BJ (cell line): ENCODE results near the gene KDM4B. TPM values are rescaled to one million over a fixed set of nuclear protein-coding genes. Genes with fewer than 3 reads are reported as not detected.

ENCODE experiments used
- CTCF ChIA-PET: fragments of 350-600 bp; formaldehyde crosslinking; extraction: SDS; loops from one replicate; lab custom pipeline; 2021; ENCODE audit warnings: antibody characterized with exemption, inconsistent platforms; lab: Yijun Ruan, JAX
- POLR2A ChIA-PET: fragments of 300-600 bp; sonication (Branson Sonifier 250); formaldehyde crosslinking; extraction: SDS; loops from one replicate; lab custom pipeline; 2021; ENCODE audit warnings: antibody characterized with exemption; lab: Charles Lee
- DNase-seq: peaks from one replicate; pipeline ENCODE4 v3.0.0-alpha.2; 2011; ENCODE audit warnings: low read depth
- H3K27me3 ChIP-seq: 2 replicates; pipeline ENCODE4 v1.6.0; 2011; ENCODE audit warnings: low read length; ENCODE audit not compliant: control insufficient read depth, insufficient read depth
- H3K36me3 ChIP-seq: 2 replicates; pipeline ENCODE4 v1.5.1; 2011; ENCODE audit warnings: low read length; ENCODE audit not compliant: control insufficient read depth, insufficient read depth
- H3K4me3 ChIP-seq: 2 replicates; pipeline ENCODE4 v1.5.1; 2011; ENCODE audit warnings: low read depth, mild to moderate bottlenecking, control low read depth, low read length
- CTCF ChIP-seq: IDR thresholded peaks from 2 replicates; pipeline ENCODE4 v1.5.1; 2011; ENCODE audit warnings: low read depth, mild to moderate bottlenecking, control low read depth, inconsistent platforms, low read length, moderate library complexity; ENCODE audit not compliant: insufficient read depth
- polyA plus RNA-seq: library from polyadenylated mRNA; depleted of rRNA; stranded (reverse); fragments of >200 nt; gene quantifications from 2 replicates; pipeline ENCODE4 v1.2.3, GENCODE V29; 2011

Gene KDM4B
- polyA plus RNA-seq, 1 experiment = 15.2 TPM

DNA sequence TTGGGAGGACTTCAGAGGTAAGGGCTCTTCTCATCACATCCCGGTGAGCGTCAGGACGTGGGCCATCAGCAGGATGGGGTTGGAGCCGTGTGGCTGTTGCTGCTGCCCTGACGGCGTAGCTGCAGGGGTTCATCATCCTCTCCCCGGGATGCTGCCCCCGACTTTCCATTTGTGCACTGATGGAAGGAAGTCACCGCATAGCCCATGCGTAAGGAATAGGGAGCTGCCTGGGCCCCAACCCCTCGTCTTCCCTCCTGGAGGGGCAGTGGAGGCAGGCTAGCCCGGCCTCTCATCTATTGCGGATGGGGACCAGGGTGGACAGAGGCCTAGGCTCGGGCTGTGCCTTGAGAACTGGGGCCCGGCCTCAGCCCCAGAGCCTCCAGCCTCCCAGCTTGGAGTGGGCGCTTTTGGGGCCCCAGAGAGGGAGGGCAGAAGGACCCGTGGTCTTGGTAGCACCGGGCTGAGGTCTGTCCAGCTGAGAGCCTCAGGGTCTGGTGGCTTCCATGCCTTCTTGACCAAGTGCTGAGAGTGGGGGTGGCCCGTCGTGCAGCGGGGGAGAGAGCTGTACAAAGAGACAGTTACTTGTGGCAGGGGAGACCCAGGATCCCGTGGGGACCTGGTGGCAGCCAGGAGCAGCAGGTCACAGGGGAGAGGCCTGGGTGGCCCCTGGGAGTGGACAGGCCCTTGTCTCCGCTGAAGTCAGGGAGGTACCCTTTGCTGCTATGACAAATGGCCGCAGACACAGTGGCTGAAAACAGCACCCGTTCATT is 44.0 kb downstream of the KDM4B start:
- TF ChIP-seq CTCF = no peak
- POLR2A ChIA-PET = no interaction called here
- Histone ChIP-seq H3K4me3 (no peak overlapping the region), H3K27me3 (no peaks in the 10 kb centered on the region), H3K36me3 (peaks cover 20% of the 10 kb centered on the region)
- CTCF ChIA-PET = interaction anchor here (1.0 to 1.1 kb wide), 2 partner anchors 8 to 16 kb away, joined by 3 read pairs; no protein-coding TSS in a partner anchor
- DNase-seq = no peak

GRCh38 chr19:5013761-5014160 is 44.8 kb downstream of the KDM4B start:
- POLR2A ChIA-PET = no interaction called here
- no peaks in the 10 kb centered on the region for H3K27me3 ChIP-seq
- CTCF ChIA-PET = interaction anchor here (1.0 kb wide), 2 partner anchors 9 to 204 kb away, joined by 3 read pairs; no protein-coding TSS in a partner anchor
- H3K36me3 ChIP-seq = peaks cover 23% of the 10 kb centered on the region
- no peak for TF ChIP-seq CTCF
- H3K4me3 ChIP-seq = no peak overlapping the region
- DNase-seq = no peak

- no peak overlapping the region for H3K4me3 ChIP-seq
- POLR2A ChIA-PET = no interaction called here
- no peak for TF ChIP-seq CTCF
- H3K36me3 ChIP-seq = peaks cover 25% of the 10 kb centered on the region
- no peak for DNase-seq
- no peaks in the 10 kb centered on the region for H3K27me3 ChIP-seq
- CTCF ChIA-PET = interaction anchor here (0.8 to 2.3 kb wide), 3 partner anchors 12 to 16 kb away, joined by 3 to 11 read pairs (median 5); no protein-coding TSS in a partner anchor
These were observed 46.0 kb downstream of the KDM4B start for GRCh38 chr19:5014941-5015340.

GRCh38 chr19:5016268-5016667 is 47.4 kb downstream of the KDM4B start:
- ChIA-PET CTCF (interaction anchor here (0.6 to 2.3 kb wide), 3 partner anchors 11 to 15 kb away, joined by 3 to 11 read pairs (median 5); no protein-coding TSS in a partner anchor), POLR2A (no interaction called here)
- H3K27me3 ChIP-seq = no peaks in the 10 kb centered on the region
- no peak overlapping the region for H3K4me3 ChIP-seq
- no peak for DNase-seq
- TF ChIP-seq CTCF = no peak
- peaks cover 23% of the 10 kb centered on the region for H3K36me3 ChIP-seq

DNA sequence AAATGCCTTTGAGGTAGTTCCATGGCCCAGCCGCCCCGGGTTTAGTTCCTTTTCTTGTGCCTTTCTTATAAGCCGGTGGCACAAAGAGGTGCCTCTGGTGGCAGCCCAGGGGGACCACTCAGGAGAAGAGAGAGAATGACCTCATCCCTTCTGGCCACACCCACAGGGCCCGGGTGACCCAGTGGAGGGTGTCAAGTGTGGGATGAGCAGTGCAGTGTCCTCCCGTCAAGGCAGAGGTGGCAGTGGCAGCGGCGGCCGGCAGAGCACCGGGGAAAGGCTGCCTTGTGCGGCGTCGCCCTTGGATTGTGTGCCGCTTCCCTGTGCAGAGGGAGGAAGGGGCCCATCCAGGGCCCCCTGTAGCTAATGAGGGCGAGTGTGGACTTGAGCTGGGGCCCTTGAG is 47.9 kb downstream of the KDM4B start:
- no peak for TF ChIP-seq CTCF
- no peak for DNase-seq
- CTCF ChIA-PET = interaction anchor here (1.7 to 2.3 kb wide), 4 partner anchors 14 to 144 kb away, joined by 5 to 11 read pairs (median 9); no protein-coding TSS in a partner anchor
- POLR2A ChIA-PET = no interaction called here
- Histone ChIP-seq H3K36me3 (peaks cover 22% of the 10 kb centered on the region), H3K4me3 (no peak overlapping the region), H3K27me3 (no peaks in the 10 kb centered on the region)
